Epidermal melanocyte (primary cell): Measurements from ENCODE around the gene KATNB1.
"Not testable (repeated sequence)": the region's sequence is repeated elsewhere in the genome, so short reads cannot be mapped to it uniquely, and the experiment has no call there.

Source experiments
- DNase-seq: peaks from one replicate; pipeline ENCODE4 v3.0.0; 2011; ENCODE audit warnings: low spot score; ENCODE audit not compliant: insufficient read length

KATNB1 gene

GRCh38 chr16:57743886-57744641 is 8.5 kb downstream of the KATNB1 start:
- no peak for DNase-seq

GRCh38 chr16:57744642-57744903 is 9.0 kb downstream of the KATNB1 start:
- no peak for DNase-seq

GRCh38 chr16:57745768-57746167 is 10.2 kb downstream of the KATNB1 start:
- no peak for DNase-seq

- not testable (repeated sequence) for DNase-seq
These were observed 10.7 kb downstream of the KATNB1 start for GRCh38 chr16:57746316-57746715.

GRCh38 chr16:57747091-57747490 is 11.5 kb downstream of the KATNB1 start:
- DNase-seq: no peak

- DNase-seq: no peak
These were observed 11.9 kb downstream of the KATNB1 start for GRCh38 chr16:57747496-57747895.

- DNase-seq: no peak
These were observed 12.4 kb downstream of the KATNB1 start for GRCh38 chr16:57747996-57748395.

- DNase-seq: no peak
These were observed 13.0 kb downstream of the KATNB1 start for GRCh38 chr16:57748596-57748995.

GRCh38 chr16:57749101-57749692 is 13.6 kb downstream of the KATNB1 start:
- DNase-seq: no peak

- DNase-seq: no peak
These were observed 14.4 kb downstream of the KATNB1 start for GRCh38 chr16:57749856-57750452.

- no peak for DNase-seq
These were observed 15.4 kb downstream of the KATNB1 start for GRCh38 chr16:57750796-57751538.

GRCh38 chr16:57751539-57752202 is 16.1 kb downstream of the KATNB1 start:
- no peak for DNase-seq

GRCh38 chr16:57752203-57752580 is 16.6 kb downstream of the KATNB1 start:
- no peak for DNase-seq

- DNase-seq: no peak
These were observed 17.2 kb downstream of the KATNB1 start for GRCh38 chr16:57752581-57753447.

GRCh38 chr16:57753448-57754353 is 18.1 kb downstream of the KATNB1 start:
- no peak for DNase-seq

GRCh38 chr16:57754354-57755060 is 18.9 kb downstream of the KATNB1 start:
- DNase-seq: no peak

GRCh38 chr16:57755061-57755684 is 19.6 kb downstream of the KATNB1 start:
- DNase-seq: no peak

- no peak for DNase-seq
These were observed 20.3 kb downstream of the KATNB1 start for GRCh38 chr16:57755726-57756423.
